ENCODE results near the gene TNFRSF13B. TPM values are rescaled to one million over a fixed set of nuclear protein-coding genes. Genes with fewer than 3 reads are reported as not detected.
A peak's percentile ranks its signal among the peaks of the same experiment; 100 is the strongest.

TNFRSF13B gene
- total and polyA plus RNA-seq, 12 donors: 0.18 to 0.48 TPM; not detected in 10

DNA sequence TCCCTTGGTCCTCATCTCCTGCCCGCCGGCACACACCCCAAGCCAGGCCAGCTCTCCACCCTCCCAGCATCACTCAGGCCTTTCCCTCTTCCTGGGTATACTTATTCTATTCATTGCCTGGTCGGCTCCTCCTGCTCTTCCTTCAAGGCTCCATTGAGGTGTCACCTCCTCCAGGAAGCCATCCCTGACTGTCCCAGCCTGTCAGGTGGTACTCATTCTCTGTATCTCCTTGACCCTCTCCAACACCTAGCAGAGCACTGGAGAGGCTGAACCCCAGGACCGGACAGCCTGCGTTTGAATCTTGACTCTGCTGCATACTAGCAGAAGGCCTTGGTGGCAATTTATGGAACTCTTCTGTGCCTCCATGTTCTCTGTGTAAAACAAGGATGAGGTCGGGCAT, 428 bp upstream of the TNFRSF13B start:
- Histone ChIP-seq H3K27ac (no peak overlapping the region), H3K27me3 (no peaks in the 10 kb centered on the region), H3K9me3 (replicated peaks in 1 of 3) (no peaks in the 10 kb centered on the region), H3K36me3 (replicated peaks in 1 of 2) (no peaks in the 10 kb centered on the region), H3K4me3 (no peak overlapping the region), H3K4me1 (replicated peaks in 1 of 2) (no peaks in the 10 kb centered on the region)
- 84 to 92% (median 90%) methylated on average over 6 of the region's 6 CpGs for WGBS, 4 donors
- no peak for DNase-seq
- intact Hi-C loops (cut with DNase I): no loop called here
- TF ChIP-seq, protein P1, sequence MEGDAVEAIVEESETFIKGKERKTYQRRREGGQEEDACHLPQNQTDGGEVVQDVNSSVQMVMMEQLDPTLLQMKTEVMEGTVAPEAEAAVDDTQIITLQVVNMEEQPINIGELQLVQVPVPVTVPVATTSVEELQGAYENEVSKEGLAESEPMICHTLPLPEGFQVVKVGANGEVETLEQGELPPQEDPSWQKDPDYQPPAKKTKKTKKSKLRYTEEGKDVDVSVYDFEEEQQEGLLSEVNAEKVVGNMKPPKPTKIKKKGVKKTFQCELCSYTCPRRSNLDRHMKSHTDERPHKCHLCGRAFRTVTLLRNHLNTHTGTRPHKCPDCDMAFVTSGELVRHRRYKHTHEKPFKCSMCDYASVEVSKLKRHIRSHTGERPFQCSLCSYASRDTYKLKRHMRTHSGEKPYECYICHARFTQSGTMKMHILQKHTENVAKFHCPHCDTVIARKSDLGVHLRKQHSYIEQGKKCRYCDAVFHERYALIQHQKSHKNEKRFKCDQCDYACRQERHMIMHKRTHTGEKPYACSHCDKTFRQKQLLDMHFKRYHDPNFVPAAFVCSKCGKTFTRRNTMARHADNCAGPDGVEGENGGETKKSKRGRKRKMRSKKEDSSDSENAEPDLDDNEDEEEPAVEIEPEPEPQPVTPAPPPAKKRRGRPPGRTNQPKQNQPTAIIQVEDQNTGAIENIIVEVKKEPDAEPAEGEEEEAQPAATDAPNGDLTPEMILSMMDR (IDR thresholded peaks at IDR 0.05): no peak
- no peak for TF ChIP-seq POLR2A (IDR thresholded peaks at IDR 0.05)

DNA sequence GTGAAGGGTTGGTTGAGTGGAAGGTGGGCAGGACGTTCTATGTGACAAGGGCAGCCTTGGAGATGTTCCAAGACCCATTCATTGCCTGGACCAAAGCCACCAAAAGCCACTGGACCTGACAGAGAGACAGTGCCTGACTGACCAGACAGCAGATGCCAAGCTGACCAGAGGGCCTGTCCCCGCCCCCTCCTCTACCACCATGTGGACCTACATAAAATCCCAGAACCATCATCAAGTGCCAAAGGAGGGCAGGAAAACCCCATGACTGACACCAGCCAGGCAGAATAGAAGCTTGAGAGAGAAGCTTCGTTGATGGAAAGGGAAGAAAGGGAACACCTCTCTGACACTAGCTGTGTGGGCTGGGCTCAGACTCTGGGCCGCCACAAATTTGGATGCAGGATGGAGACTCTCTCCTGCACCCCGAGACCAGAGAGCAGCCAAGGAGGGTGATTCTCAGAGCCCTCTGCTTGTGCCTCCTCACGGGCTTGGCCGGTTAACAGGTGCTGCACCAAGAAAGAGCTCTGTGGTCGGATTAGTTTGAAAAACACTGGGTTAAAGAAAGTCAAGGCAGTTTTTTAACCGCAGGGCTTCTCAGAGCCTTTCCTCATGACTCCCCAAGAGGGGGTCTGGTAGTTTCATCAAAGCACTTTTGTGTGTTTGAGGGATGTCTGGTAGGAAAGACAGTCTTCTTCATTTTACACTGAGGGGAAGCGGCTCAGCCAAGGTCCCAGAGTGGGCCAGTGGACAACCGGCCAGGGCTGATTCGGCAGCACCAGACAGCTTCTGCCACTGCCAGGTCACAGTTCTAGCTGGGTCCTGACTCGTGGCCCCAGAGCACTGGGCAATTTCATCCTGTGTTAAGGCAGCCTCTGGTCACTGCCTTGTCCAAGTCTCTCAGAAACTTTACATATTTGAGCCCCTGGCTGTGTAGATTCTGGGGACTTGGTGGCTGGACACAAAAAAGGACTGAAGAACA, 1.7 kb downstream of the TNFRSF13B start:
- intact Hi-C loops (cut with DNase I): no loop called here
- no peak for DNase-seq
- Histone ChIP-seq H3K4me3 (no peak overlapping the region), H3K27ac (no peak overlapping the region), H3K4me1 (replicated peaks in 1 of 2) (no peaks in the 10 kb centered on the region), H3K36me3 (replicated peaks in 1 of 2) (no peaks in the 10 kb centered on the region), H3K9me3 (replicated peaks in 1 of 3) (no peaks in the 10 kb centered on the region), H3K27me3 (no peaks in the 10 kb centered on the region)
- WGBS, 4 donors: 68 to 73% (median 71%) methylated on average over 10 to 13 of the region's 13 CpGs
- no peak for TF ChIP-seq POLR2A (IDR thresholded peaks at IDR 0.05)
- TF ChIP-seq, protein P1 (IDR thresholded peaks at IDR 0.05): no peak

DNA sequence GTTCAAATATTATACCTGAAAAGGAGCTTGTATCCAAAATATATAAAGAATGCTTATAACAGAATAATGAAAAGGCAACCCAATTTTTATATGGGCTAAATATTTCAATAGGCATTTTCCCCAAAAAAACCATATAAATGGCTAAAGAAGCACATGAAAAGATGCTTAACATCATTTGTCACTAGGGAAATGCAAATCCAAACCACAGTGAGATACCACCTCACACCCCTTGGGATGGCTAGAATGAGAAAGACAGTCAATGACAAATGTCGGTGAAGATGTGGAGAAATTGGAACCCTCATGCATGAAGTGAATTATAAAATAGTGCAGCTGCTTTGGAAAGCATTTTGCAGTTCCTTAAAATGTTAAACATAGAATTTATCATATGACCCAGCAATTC, 3.1 kb downstream of the TNFRSF13B start:
- H3K9me3 ChIP-seq (replicated peaks in 1 of 3): no peaks in the 10 kb centered on the region
- intact Hi-C loops (cut with DNase I): no loop called here
- no peak overlapping the region for H3K4me3 ChIP-seq
- H3K4me1 ChIP-seq (replicated peaks in 1 of 2): no peaks in the 10 kb centered on the region
- TF ChIP-seq, protein P1 (IDR thresholded peaks at IDR 0.05): no peak
- H3K36me3 ChIP-seq (replicated peaks in 1 of 2): no peaks in the 10 kb centered on the region
- DNase-seq: no peak
- 69 to 89% (median 80%) methylated on average over 1 of the region's 1 CpG for WGBS, 4 donors
- H3K27ac ChIP-seq: no peak overlapping the region
- H3K27me3 ChIP-seq: no peaks in the 10 kb centered on the region

DNA sequence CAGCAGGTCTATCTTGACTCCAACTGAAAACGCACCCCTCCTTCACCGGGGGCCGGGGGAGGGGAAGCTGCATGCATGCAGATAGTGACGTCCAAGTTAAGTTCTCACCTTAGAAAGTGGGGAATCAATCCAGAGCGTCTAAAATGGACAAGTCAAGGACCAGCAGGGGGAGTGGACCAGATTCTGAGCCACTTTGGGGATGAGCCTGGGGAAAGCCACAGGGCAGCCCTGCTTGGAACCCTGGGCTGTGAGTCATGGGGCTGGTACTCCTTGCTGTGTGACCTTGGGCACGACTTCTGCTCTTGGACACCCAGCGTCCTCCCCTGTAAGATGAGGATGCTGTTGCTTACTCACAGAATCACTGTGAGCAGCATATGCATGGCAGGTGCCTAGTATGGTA, 9.1 kb downstream of the TNFRSF13B start:
- peak in 1 of 7 donors; percentile 20 for DNase-seq
- 45 to 62% (median 54%) methylated on average over 7 of the region's 7 CpGs for WGBS, 4 donors

More for the DNA sequence above, 9.1 kb downstream of the TNFRSF13B start:
- Histone ChIP-seq H3K4me1 (replicated peaks in 1 of 2) (no peaks in the 10 kb centered on the region), H3K4me3 (no peak overlapping the region), H3K9me3 (replicated peaks in 1 of 3) (no peaks in the 10 kb centered on the region), H3K27me3 (no peaks in the 10 kb centered on the region), H3K27ac (no peak overlapping the region), H3K36me3 (replicated peaks in 1 of 2) (no peaks in the 10 kb centered on the region)
- TF ChIP-seq, protein P1 (IDR thresholded peaks at IDR 0.05): no peak
- TF ChIP-seq POLR2A (IDR thresholded peaks at IDR 0.05): no peak
- intact Hi-C loops (cut with DNase I): no loop called here
